ENCODE data around the gene HOXD11. TPM values are rescaled to one million over a fixed set of nuclear protein-coding genes. Genes with fewer than 3 reads are reported as not detected.
A peak's percentile ranks its signal among the peaks of the same experiment; 100 is the strongest.

Gene HOXD11
- total and polyA plus RNA-seq, 2 of the 13 experiments (the other 11 are each of a cell fraction or from before 2014, with no cell fraction given) = not detected

DNA sequence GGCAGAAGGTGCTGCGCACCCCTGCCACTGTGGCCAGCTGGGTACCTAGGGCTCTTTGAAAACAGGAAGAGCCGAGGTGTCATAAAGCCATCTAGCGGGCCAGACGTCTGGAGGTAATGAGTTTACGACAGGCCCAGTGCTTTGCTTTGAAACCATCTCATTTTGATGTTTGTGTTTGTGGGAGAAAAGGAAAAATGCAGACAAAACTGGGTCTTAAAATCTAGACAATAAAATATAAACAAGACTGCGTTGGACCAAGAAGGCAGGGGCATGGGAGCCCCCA, 18.6 kb downstream of the HOXD11 start:
- ChIA-PET CTCF (ENCODE audit: low intra/inter-chr PET ratio, low total read pairs) (no interaction called here), POLR2A (no interaction called here)
- H3K4me1 ChIP-seq (ENCODE audit: insufficient read depth, low read length) = no peaks in the 10 kb centered on the region
- no peak for FAIRE-seq
- in situ Hi-C loops (cut with HindIII; ENCODE audit: extremely low pct_ligation_motif_present, low pct_unique_long_range_greater_than_20kb) = loop anchor here (5.0 kb wide), 4 partner anchors 427 to 1022 kb away; no protein-coding TSS in a partner anchor
- no peaks in the 10 kb centered on the region for H3K9me3 ChIP-seq (ENCODE audit: low read length)
- no peaks in the 10 kb centered on the region; the same call in 1 of the 2 replicates for H4K20me1 ChIP-seq (ENCODE audit: insufficient read depth, low read length)
- DNase-seq (ENCODE audit: low spot score) = no peak
- H3K27ac ChIP-seq (ENCODE audit: extremely low read length, insufficient read depth, low read length) = no peak overlapping the region
- WGBS (ENCODE audit: low lambda C conversion rate) = 6% methylated on average over 6 of the region's 6 CpGs
- H3K9ac ChIP-seq (ENCODE audit: insufficient read depth, low read depth, low read length) = no peak overlapping the region
- no peak overlapping the region for H3K4me3 ChIP-seq (replicated peaks in 1 of 3; ENCODE audit: insufficient read depth in 1 of 3, low read depth in 2 of 3, low read length in 3 of 3)
- peak; percentile 42 for ATAC-seq
- no peaks in the 10 kb centered on the region for H3K36me3 ChIP-seq (replicated peaks in 1 of 2; ENCODE audit: control insufficient read depth in 1 of 2, insufficient read depth in 2 of 2, low read length in 2 of 2)
- H3K4me2 ChIP-seq (ENCODE audit: low read depth, low read length) = no peak overlapping the region
- intact Hi-C loops (cut with micrococcal nuclease; ENCODE audit: unreplicated experiment) = loop anchor here (2.0 kb wide), 1 partner anchor 1023 kb away; no protein-coding TSS in a partner anchor
- H3K79me2 ChIP-seq (ENCODE audit: insufficient read depth, low read length) = no peaks in the 10 kb centered on the region
- H2AFZ ChIP-seq (ENCODE audit: low read length) = no peak overlapping the region
- peaks cover 15 to 82% of the 10 kb centered on the region in 2 experiments for H3K27me3 ChIP-seq (ENCODE audit: control insufficient read depth in 1 of 2, insufficient read depth in 2 of 2, low read length in 2 of 2)
- no TSS peak for BruUV-seq (replicated peaks)
- no peak for TF ChIP-seq ZNF598 (CRISPR knock-in tag; IDR thresholded peaks at IDR 0.05; ENCODE audit: borderline replicate concordance)
- TF ChIP-seq KLF13 (CRISPR knock-in tag; IDR thresholded peaks at IDR 0.05) = no peak
- no peak for TF ChIP-seq ZNF282 (IDR thresholded peaks at IDR 0.05; ENCODE audit: partially characterized antibody)
- TF ChIP-seq NR3C1 (CRISPR knock-in tag; IDR thresholded peaks at IDR 0.05) = no peak
- no peak for TF ChIP-seq SRF (IDR thresholded peaks at IDR 0.05; ENCODE audit: low read depth, low read length)
- no peak for TF ChIP-seq MAFK (conservative IDR thresholded peaks at IDR 0.05 in 1 of 2, IDR thresholded peaks at IDR 0.05 in 1 of 2; ENCODE audit: low read length in 2 of 2)
- TF ChIP-seq, protein P1, sequence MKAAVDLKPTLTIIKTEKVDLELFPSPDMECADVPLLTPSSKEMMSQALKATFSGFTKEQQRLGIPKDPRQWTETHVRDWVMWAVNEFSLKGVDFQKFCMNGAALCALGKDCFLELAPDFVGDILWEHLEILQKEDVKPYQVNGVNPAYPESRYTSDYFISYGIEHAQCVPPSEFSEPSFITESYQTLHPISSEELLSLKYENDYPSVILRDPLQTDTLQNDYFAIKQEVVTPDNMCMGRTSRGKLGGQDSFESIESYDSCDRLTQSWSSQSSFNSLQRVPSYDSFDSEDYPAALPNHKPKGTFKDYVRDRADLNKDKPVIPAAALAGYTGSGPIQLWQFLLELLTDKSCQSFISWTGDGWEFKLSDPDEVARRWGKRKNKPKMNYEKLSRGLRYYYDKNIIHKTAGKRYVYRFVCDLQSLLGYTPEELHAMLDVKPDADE (CRISPR knock-in tag; IDR thresholded peaks at IDR 0.05) = no peak
- no peak for TF ChIP-seq CHD4 (IDR thresholded peaks at IDR 0.05; ENCODE audit: borderline replicate concordance, low read length)
- no peak for TF ChIP-seq CBX5 (CRISPR knock-in tag; IDR thresholded peaks at IDR 0.05; ENCODE audit: borderline replicate concordance)
- TF ChIP-seq SMAD3 (CRISPR knock-in tag; IDR thresholded peaks at IDR 0.05) = no peak
- no peak for TF ChIP-seq ZKSCAN8 (CRISPR knock-in tag; IDR thresholded peaks at IDR 0.05; ENCODE audit: borderline replicate concordance)
- no peak for TF ChIP-seq ISX (CRISPR knock-in tag; conservative IDR thresholded peaks at IDR 0.05)
- no peak for TF ChIP-seq KLF11 (CRISPR knock-in tag; IDR thresholded peaks at IDR 0.05)
- no peak for TF ChIP-seq RBFOX2 (IDR thresholded peaks at IDR 0.05; ENCODE audit: low read depth, low read length)
- TF ChIP-seq, protein P2, sequence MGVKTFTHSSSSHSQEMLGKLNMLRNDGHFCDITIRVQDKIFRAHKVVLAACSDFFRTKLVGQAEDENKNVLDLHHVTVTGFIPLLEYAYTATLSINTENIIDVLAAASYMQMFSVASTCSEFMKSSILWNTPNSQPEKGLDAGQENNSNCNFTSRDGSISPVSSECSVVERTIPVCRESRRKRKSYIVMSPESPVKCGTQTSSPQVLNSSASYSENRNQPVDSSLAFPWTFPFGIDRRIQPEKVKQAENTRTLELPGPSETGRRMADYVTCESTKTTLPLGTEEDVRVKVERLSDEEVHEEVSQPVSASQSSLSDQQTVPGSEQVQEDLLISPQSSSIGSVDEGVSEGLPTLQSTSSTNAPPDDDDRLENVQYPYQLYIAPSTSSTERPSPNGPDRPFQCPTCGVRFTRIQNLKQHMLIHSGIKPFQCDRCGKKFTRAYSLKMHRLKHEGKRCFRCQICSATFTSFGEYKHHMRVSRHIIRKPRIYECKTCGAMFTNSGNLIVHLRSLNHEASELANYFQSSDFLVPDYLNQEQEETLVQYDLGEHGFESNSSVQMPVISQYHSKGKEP (CRISPR knock-in tag; IDR thresholded peaks at IDR 0.05) = no peak
- TF ChIP-seq, protein P3, sequence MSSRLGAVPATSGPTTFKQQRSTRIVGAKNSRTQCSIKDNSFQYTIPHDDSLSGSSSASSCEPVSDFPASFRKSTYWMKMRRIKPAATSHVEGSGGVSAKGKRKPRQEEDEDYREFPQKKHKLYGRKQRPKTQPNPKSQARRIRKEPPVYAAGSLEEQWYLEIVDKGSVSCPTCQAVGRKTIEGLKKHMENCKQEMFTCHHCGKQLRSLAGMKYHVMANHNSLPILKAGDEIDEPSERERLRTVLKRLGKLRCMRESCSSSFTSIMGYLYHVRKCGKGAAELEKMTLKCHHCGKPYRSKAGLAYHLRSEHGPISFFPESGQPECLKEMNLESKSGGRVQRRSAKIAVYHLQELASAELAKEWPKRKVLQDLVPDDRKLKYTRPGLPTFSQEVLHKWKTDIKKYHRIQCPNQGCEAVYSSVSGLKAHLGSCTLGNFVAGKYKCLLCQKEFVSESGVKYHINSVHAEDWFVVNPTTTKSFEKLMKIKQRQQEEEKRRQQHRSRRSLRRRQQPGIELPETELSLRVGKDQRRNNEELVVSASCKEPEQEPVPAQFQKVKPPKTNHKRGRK (CRISPR knock-in tag; IDR thresholded peaks at IDR 0.05) = no peak
- TF ChIP-seq, protein P4, sequence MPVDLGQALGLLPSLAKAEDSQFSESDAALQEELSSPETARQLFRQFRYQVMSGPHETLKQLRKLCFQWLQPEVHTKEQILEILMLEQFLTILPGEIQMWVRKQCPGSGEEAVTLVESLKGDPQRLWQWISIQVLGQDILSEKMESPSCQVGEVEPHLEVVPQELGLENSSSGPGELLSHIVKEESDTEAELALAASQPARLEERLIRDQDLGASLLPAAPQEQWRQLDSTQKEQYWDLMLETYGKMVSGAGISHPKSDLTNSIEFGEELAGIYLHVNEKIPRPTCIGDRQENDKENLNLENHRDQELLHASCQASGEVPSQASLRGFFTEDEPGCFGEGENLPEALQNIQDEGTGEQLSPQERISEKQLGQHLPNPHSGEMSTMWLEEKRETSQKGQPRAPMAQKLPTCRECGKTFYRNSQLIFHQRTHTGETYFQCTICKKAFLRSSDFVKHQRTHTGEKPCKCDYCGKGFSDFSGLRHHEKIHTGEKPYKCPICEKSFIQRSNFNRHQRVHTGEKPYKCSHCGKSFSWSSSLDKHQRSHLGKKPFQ (CRISPR knock-in tag; IDR thresholded peaks at IDR 0.05; ENCODE audit: insufficient replicate concordance) = no peak
- TF ChIP-seq ZBTB10 (CRISPR knock-in tag; IDR thresholded peaks at IDR 0.05; ENCODE audit: borderline replicate concordance) = no peak
